Stomach (tissue), 9 donors: Measurements from ENCODE around the gene FIGNL1. TPM values are rescaled to one million over a fixed set of nuclear protein-coding genes. Genes with fewer than 3 reads are reported as not detected.

Experiments used
- DNase-seq, 2 donors: peaks; one replicate each; pipeline versions ENCODE4 v3.0.0 to v3.0.0-alpha.2; 2013 to 2019
- H3K27ac ChIP-seq, 5 donors: fragments of 200-600 bp in 4 of 5; sonication (generic) in 4 of 5; one replicate each; pipeline ENCODE4 v1.5.1; 2013 to 2019; ENCODE audit warnings: mild to moderate bottlenecking in 1 of 5, moderate library complexity in 1 of 5
- H3K27me3 ChIP-seq, 3 donors: fragments of 200-600 bp; sonication (generic); one replicate each; pipeline ENCODE4 v1.5.1; 2017 to 2019; ENCODE audit warnings: mixed run types in 1 of 3
- H3K36me3 ChIP-seq, 4 donors: fragments of 200-600 bp; sonication (generic); 1 replicate in 3 of 4; 2 replicates in 1 of 4; pipeline ENCODE4 v1.5.1; 2016 to 2019
- H3K4me1 ChIP-seq, 4 donors: fragments of 200-600 bp; sonication (generic); one replicate each; pipeline ENCODE4 v1.5.1; 2016 to 2019
- H3K4me3 ChIP-seq, 4 donors: fragments of 200-600 bp; sonication (generic) in 3 of 4; one replicate each; pipeline ENCODE4 v1.5.1; 2016 to 2019; ENCODE audit warnings: mild to moderate bottlenecking in 1 of 4
- H3K9me3 ChIP-seq, 4 donors: fragments of 200-600 bp; sonication (generic); one replicate each; pipeline ENCODE4 v1.5.1; 2016 to 2019
- CTCF ChIP-seq, 7 experiments: fragments of 450-650 bp in 4 of 7; fragments of 200-600 bp in 3 of 7; sonication (generic) in 3 of 7; IDR thresholded peaks; one replicate each; pipeline ENCODE4 v1.5.1; 2016 to 2019; ENCODE audit warnings: antibody characterized with exemption in 7 of 7, control low read depth in 2 of 7, mild to moderate bottlenecking in 1 of 7
- EP300 ChIP-seq: sonication (generic); formaldehyde crosslinking; IDR thresholded peaks from one replicate; pipeline ENCODE4 v1.6.1; 2017; ENCODE audit warnings: antibody characterized with exemption
- POLR2A ChIP-seq, 4 donors: fragments of 450-650 bp; IDR thresholded peaks; one replicate each; pipeline ENCODE4 v1.6.1; 2016; ENCODE audit warnings: antibody characterized with exemption in 4 of 4, control low read depth in 2 of 4, mild to moderate bottlenecking in 1 of 4, moderate library complexity in 1 of 4
- POLR2AphosphoS5 ChIP-seq, 3 donors: sonication (generic); formaldehyde crosslinking; IDR thresholded peaks; one replicate each; pipeline ENCODE4 v1.6.1; 2016; ENCODE audit warnings: antibody characterized with exemption in 3 of 3
- WGBS, 5 donors: extraction: QIAGEN DNeasy Blood & Tissue Kit in 3 of 5; methylation state at CpG; one replicate each; pipeline versions ENCODE4 v1.1.5 to v1.1.7; 2013 to 2018; 5-methylcytosine and 5-hydroxymethylcytosine counted together
- intact Hi-C: fragments of 100-400 bp; cut with DNase I; formaldehyde crosslinking; loops from one replicate; pipeline ENCODE4 v1.15.1; 2023; ENCODE audit warnings: low total_unique reads
- polyA plus RNA-seq, 3 donors: library from polyadenylated mRNA; stranded (reverse); fragments of 200-250 nt; gene quantifications; one replicate each; pipeline ENCODE4 v1.2.3, GENCODE V29; 2013
- total RNA-seq, 5 donors: library from RNA; depleted of rRNA; stranded (reverse); fragments of >200 nt; gene quantifications; one replicate each; pipeline versions ENCODE4 v1.1.0 to v1.2.3, GENCODE V29; 2014 to 2016
- donor health status: healthy with polysubstance abuse.
- donor health status: Bipolar disorder and iron deficiency.
- donor health status: healthy.

FIGNL1 gene
- total and polyA plus RNA-seq, 8 donors = 0.29 to 32.1 (median 5.1) TPM

GRCh38 chr7:50418086-50418515, 32.0 kb downstream of the FIGNL1 start:
- 0 to 8% (median 3%) methylated on average over 4 of the region's 4 CpGs for WGBS, 5 donors
- Histone ChIP-seq H3K4me3 (no peak overlapping the region), H3K27me3 (no peaks in the 10 kb centered on the region), H3K4me1 (peaks cover 0 to 18% (median 0%) of the 10 kb centered on the region in 4 donors), H3K36me3 (no peaks in the 10 kb centered on the region), H3K9me3 (no peaks in the 10 kb centered on the region), H3K27ac (no peak overlapping the region)
- intact Hi-C loops = loop anchor here (10.0 kb wide), 1 partner anchor 213 kb away; no protein-coding TSS in a partner anchor
- TF ChIP-seq CTCF (IDR thresholded peaks at IDR 0.05) (peak in 5 of 7 experiments; percentile 61 to 84 (median 71)), POLR2A (IDR thresholded peaks at IDR 0.05) (no peak), POLR2AphosphoS5 (IDR thresholded peaks at IDR 0.05) (no peak), EP300 (no peak)
- DNase-seq = peak; percentile 77 to 88

GRCh38 chr7:50416527-50417182, 33.5 kb downstream of the FIGNL1 start:
- 63 to 78% (median 73%) methylated on average over 7 of the region's 7 CpGs for WGBS, 5 donors
- Histone ChIP-seq H3K4me3 (no peak overlapping the region), H3K4me1 (peaks cover 0 to 18% (median 0%) of the 10 kb centered on the region in 4 donors), H3K36me3 (no peaks in the 10 kb centered on the region), H3K9me3 (no peaks in the 10 kb centered on the region), H3K27me3 (no peaks in the 10 kb centered on the region), H3K27ac (no peak overlapping the region)
- TF ChIP-seq POLR2AphosphoS5 (IDR thresholded peaks at IDR 0.05) = no peak
- TF ChIP-seq CTCF (IDR thresholded peaks at IDR 0.05) = no peak
- TF ChIP-seq POLR2A (IDR thresholded peaks at IDR 0.05) = no peak
- TF ChIP-seq EP300 = no peak
- intact Hi-C loops = loop anchor here (10.0 kb wide), 1 partner anchor 212 kb away; no protein-coding TSS in a partner anchor
- DNase-seq = no peak

- Histone ChIP-seq H3K4me3 (no peak overlapping the region), H3K27me3 (no peaks in the 10 kb centered on the region), H3K9me3 (no peaks in the 10 kb centered on the region), H3K27ac (no peak overlapping the region), H3K4me1 (peaks cover 0 to 18% (median 0%) of the 10 kb centered on the region in 4 donors), H3K36me3 (no peaks in the 10 kb centered on the region)
- DNase-seq = no peak
- TF ChIP-seq POLR2A (IDR thresholded peaks at IDR 0.05) (no peak), EP300 (no peak), POLR2AphosphoS5 (IDR thresholded peaks at IDR 0.05) (no peak), CTCF (IDR thresholded peaks at IDR 0.05) (no peak)
- 71 to 86% (median 76%) methylated on average over 6 of the region's 6 CpGs for WGBS, 5 donors
- intact Hi-C loops = loop anchor here (10.0 kb wide), 1 partner anchor 211 kb away; no protein-coding TSS in a partner anchor
These were observed 34.2 kb downstream of the FIGNL1 start for GRCh38 chr7:50415844-50416364.

GRCh38 chr7:50413561-50413960, 36.6 kb downstream of the FIGNL1 start:
- no peak for TF ChIP-seq CTCF (IDR thresholded peaks at IDR 0.05)
- TF ChIP-seq POLR2A (IDR thresholded peaks at IDR 0.05) = no peak
- TF ChIP-seq EP300 = no peak
- no peak for TF ChIP-seq POLR2AphosphoS5 (IDR thresholded peaks at IDR 0.05)
- H3K36me3 ChIP-seq = no peaks in the 10 kb centered on the region
- H3K27ac ChIP-seq = no peak overlapping the region
- no peaks in the 10 kb centered on the region for H3K27me3 ChIP-seq
- no peaks in the 10 kb centered on the region for H3K9me3 ChIP-seq
- DNase-seq = no peak
- intact Hi-C loops = loop anchor here (10.0 kb wide), 1 partner anchor 209 kb away; no protein-coding TSS in a partner anchor
- H3K4me1 ChIP-seq = peaks cover 0 to 18% (median 0%) of the 10 kb centered on the region in 4 donors
- 86 to 90% (median 89%) methylated on average over 5 to 7 of the region's 7 CpGs for WGBS, 5 donors
- no peak overlapping the region for H3K4me3 ChIP-seq
